NOMO-1 treated with DMSO at 0.1 percent for 48 hours (cell line): ENCODE measurements around the gene NPTXR.
A peak's percentile ranks its signal among the peaks of the same experiment; 100 is the strongest.

Source experiments
- DNase-seq: peaks from one replicate; lab custom pipeline; 2025; ENCODE audit not compliant: unreplicated experiment; lab: John Stamatoyannopoulos, UW

The NPTXR gene

GRCh38 chr22:38843657-38844314, at the start of gene NPTXR:
Gene NPTXR (minus strand): TSS chr22:38844028.
- DNase-seq = peak; percentile 46

- no peak for DNase-seq
These were observed 47.4 kb upstream of the NPTXR start for GRCh38 chr22:38891256-38891655.

GRCh38 chr22:38890377-38890776, 46.5 kb upstream of the NPTXR start:
- DNase-seq = no peak

GRCh38 chr22:38886333-38886732, 42.5 kb upstream of the NPTXR start:
- DNase-seq = no peak

- no peak for DNase-seq
These were observed 39.3 kb upstream of the NPTXR start for GRCh38 chr22:38882972-38883622.

GRCh38 chr22:38881997-38882879, 38.4 kb upstream of the NPTXR start:
- no peak for DNase-seq

GRCh38 chr22:38881464-38881871, 37.6 kb upstream of the NPTXR start:
- DNase-seq = no peak

GRCh38 chr22:38879961-38880360, 36.1 kb upstream of the NPTXR start:
- no peak for DNase-seq

- DNase-seq = no peak
These were observed 35.4 kb upstream of the NPTXR start for GRCh38 chr22:38879108-38879729.

GRCh38 chr22:38878001-38878400, 34.2 kb upstream of the NPTXR start:
- no peak for DNase-seq

GRCh38 chr22:38874529-38875222, 30.8 kb upstream of the NPTXR start:
- DNase-seq = no peak

- no peak for DNase-seq
These were observed 29.9 kb upstream of the NPTXR start for GRCh38 chr22:38873469-38874411.

GRCh38 chr22:38872831-38873248, 29.0 kb upstream of the NPTXR start:
- no peak for DNase-seq

GRCh38 chr22:38872172-38872830, 28.5 kb upstream of the NPTXR start, which contains the start of gene CBX6:
Gene CBX6 (minus strand): TSS chr22:38872216. CDS start chr22:38872190, 26 bp downstream.
- peak; percentile 81 for DNase-seq

GRCh38 chr22:38871360-38872171, 27.7 kb upstream of the NPTXR start:
- DNase-seq = peak; percentile 6

- no peak for DNase-seq
These were observed 27.0 kb upstream of the NPTXR start for GRCh38 chr22:38870791-38871359.

- DNase-seq = peak; percentile 83
These were observed 26.5 kb upstream of the NPTXR start for GRCh38 chr22:38870312-38870741.

GRCh38 chr22:38869663-38870062, 25.8 kb upstream of the NPTXR start:
- no peak for DNase-seq
